ENCODE results near the gene LCP2.

- TF ChIP-seq CTCF (IDR thresholded peaks at IDR 0.05) (no peak), EZH2 (IDR thresholded peaks at IDR 0.05) (no peak), EZH2phosphoT487 (IDR thresholded peaks at IDR 0.05) (no peak)
Observed at GRCh38 chr5:170284231-170284630, 13.3 kb downstream of the LCP2 start.
